Measurements from ENCODE around the gene PHC3.
"Not testable (repeated sequence)": the region's sequence is repeated elsewhere in the genome, so short reads cannot be mapped to it uniquely, and the experiment has no call there.

The PHC3 gene

DNA sequence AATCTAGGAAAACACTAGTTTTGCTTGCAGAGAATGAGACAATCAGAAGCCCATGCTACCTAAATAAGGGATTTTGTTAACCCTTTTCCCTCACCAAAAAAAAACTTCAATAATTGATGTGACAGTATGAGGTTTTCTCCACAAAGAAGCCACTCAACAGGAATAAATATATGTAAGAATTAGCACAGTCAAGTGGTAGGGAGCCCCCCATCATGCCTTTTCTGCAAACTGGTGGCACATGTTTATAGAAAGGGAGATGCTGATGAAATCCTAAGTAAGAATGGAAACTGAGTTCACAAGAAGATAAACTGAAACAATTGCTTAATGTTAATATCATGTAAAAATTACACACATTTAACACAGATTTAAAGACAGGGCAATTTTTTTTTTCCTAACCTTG is 51.0 kb downstream of the PHC3 start:
- in situ Hi-C loops (cut with MboI; ENCODE audit: low sequenced_read_pairs) = no loop called here

DNA sequence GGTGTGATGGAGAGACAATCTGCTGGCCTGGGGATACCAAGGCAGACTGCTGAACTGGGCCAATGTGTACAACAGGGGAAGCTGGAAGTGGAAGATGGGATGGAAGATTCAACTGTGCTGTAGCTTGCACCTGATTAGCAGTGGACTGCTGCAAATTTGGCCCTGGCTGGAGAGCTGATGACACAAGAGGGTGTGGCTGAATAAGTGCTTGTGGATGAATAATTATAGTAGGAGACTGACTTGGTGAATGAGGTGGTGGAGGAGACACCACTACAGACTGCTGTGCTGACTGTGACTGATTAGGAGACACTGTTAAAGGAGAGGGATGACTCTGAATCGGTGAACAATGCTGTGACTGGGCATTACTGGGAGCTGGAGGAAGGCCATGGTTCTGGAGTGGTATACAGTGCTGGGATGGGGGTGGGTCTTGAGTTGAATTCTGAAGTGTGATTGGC is 52.5 kb downstream of the PHC3 start:
- in situ Hi-C loops (cut with MboI; ENCODE audit: low sequenced_read_pairs) = no loop called here

DNA sequence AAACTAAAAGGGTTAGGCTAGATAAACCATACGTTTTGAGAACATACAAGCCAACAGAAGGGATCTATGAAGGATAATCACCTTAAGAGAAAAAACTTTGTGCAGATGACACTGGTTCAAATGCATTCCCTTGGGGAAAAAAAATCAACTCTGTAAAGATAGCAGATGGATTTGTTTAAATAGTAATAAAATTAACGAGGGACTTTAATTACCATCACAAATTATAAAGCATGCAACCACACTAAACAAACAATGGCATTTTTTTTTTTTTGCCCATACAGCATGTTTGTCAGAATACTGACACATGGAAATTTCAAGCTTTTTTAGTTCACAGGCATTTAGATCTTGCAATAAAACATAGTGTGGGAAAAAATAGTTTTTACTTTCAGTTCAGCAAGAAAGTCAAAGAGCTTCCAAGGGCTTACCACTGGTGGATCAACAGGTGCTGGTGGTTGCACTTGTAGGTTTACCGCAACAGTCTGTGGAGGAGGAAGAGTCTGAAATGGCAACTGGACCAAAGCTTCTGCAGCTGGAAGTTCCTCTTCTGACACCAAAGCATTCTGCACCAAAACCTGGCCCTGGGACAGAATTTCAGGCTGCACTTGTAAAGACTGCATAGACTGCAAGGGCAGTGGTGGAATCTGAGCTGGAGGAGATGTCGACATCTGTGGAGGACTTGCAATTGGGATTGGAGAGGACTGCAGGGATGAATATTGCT is 53.1 kb downstream of the PHC3 start:
- in situ Hi-C loops (cut with MboI; ENCODE audit: low sequenced_read_pairs) = no loop called here

DNA sequence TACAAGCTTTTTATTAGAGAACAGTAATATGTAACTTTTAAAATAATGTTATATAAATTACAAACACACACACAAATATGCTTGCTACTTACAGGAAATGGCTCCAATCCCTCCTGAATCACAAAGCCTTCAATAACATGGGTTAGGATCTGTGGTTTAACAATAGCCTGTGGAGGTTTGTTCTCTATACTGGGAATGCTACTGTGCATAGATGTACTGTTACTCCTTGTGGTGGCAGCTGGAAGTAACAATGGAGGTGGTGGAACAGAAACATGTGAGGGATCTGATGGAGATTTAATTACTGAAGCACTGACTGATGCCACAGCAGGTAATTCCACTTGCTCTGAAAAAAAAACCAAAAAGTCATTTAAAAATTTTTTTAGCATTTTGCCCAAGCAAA is 64.4 kb downstream of the PHC3 start:
- in situ Hi-C loops (cut with MboI; ENCODE audit: low sequenced_read_pairs) = no loop called here

DNA sequence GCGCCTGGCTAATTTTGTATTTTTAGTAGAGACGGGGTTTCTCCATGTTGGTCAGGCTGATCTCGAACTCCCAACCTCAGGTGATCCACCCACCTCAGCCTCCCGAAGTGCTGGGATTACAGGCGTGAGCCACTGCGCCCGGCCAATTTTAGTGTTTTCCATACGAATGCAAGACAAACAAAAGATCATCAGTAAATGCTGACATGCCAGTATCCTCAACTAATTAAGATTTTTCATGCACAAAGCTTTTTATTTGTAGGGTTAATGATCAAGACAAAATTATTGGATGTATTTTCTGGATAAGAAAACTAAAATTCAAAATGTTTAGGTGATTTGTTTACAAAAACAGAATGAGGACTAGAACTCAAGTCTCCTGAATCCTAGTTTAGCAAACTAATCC is 67.4 kb downstream of the PHC3 start:
- in situ Hi-C loops (cut with MboI; ENCODE audit: low sequenced_read_pairs) = not testable (repeated sequence)

DNA sequence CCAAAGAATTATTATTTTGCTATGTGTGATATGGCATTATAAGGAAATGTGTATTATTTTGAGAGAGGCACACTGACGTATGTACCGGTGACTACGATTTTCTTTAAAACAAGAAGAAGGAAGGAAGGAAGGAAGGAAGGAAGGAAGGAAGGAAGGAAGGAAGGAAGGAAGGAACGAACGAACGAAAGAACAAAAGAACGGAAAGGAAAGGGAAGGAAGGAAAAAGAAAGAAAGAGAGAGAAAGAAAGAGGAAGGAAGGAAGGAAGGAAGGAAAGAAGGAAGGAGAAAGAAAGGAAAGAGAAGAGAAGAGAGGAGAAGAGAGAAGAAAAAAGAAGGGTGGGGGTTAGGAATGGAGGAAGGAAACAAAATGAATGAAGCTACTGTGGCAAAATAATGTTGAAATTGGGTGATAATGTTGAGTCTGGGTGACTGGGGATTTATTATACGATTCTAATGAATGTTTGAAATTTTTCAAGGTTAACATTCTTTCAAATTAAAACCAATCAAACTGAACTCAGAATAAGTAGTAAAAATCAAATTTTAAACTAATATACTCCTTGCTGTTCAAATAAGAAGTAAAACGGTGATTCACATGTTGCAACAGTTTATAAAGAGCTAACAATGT is 70.3 kb downstream of the PHC3 start:
- in situ Hi-C loops (cut with MboI; ENCODE audit: low sequenced_read_pairs) = no loop called here

DNA sequence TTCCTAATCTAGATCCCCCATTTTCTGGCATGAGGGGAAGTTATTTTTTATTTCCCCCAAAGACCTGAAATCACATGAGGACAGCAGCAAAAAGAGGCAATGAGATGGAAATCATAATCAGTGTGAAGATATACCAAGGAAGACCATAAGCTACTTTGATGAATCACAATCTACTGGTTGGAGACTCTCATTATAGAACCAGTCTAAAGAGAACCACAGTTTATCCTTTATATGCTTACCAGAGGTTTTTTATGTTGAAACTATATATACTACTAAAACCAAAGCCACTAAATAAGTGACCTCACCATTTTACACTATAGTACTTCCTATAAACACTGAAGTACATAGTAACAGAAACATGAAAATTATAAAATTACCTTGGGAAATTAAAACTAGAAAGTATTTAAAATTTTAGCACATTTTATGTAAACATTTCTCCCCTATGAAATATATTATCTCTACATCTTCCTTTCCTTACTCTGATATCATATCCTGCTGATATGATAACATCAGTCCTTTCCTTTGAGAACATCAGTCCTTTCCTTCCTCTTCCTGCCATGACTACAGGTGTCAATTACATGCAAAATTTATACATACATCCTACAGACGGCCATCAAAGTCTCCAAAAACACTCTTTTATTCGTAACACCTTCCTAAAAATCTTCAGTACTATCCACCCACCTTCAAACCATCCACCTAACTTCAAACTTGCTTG is 71.8 kb downstream of the PHC3 start:
- in situ Hi-C loops (cut with MboI; ENCODE audit: low sequenced_read_pairs) = no loop called here

DNA sequence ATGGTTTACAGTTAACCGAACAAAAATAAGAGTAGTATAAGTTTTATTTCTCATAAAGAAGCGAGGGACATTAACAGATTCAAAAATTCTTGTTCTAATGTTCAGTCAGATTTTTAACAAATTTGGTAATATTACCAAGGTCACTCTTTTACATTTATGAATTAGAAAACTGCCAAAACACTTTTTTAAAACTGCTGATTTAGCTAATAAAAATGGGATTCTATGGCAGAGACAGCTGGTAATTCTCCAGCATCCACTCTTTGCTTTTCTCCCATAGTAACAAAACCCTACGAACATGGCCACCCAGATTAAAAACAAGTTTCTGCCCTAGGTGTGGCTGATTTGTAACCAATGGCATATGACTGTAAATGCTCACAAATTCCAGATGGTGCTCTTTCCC is 72.6 kb downstream of the PHC3 start:
- in situ Hi-C loops (cut with MboI; ENCODE audit: low sequenced_read_pairs) = no loop called here

DNA sequence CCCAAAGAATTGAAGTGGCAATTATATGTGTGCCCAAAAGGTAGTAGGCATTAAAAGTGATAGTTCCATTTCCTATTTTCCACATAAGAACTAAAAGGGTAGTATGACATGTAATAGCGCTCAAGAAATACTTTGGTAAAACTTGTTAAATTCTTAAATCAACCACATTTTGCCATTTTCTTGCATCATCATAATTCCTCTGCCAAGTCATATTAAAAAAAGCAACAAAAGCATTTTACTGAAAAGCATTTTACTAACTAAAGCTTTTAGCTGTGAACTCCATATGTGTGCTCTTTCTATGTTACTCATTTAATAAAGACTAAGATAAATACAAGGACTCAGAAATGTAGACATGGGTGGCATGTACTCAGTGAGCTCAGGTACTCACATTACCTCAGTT is 73.6 kb downstream of the PHC3 start:
- in situ Hi-C loops (cut with MboI; ENCODE audit: low sequenced_read_pairs) = no loop called here

DNA sequence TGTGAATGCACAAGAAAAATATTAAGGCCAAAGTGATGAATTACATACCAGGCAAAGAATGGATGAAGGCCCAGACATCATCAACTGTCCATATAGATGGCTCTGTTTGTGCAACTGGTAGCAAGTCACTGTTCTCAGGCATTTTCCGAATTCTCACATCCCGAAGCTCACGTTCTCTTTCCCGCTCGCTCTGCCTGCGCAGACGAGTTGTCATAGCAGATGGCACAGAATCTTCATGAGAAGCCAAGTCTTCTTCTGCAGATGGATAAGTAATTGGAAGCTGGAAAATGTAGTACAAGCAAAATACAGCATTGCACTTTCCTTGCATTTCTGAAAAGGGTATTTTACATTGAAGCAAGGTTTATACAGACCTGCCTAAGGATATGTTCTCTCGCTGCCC is 79.1 kb downstream of the PHC3 start:
- in situ Hi-C loops (cut with MboI; ENCODE audit: low sequenced_read_pairs) = no loop called here

DNA sequence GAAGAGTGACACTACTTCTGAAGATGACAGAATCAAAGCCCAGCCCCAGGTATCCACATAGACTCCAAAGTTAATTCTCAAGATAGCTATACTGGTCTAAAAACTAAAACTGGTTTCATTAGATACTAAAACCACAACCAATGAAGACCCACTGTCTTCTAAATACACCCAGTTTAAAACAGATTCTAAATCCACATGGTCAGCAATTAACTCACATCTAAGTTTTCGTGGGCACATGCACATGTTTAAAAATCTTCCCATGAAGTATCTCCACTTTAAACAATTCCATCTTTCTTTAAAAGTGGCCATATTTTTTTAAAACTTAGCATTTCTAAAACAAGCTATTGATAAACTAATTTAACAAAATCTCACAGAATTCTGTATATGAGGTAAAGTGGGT is 80.6 kb downstream of the PHC3 start:
- in situ Hi-C loops (cut with MboI; ENCODE audit: low sequenced_read_pairs) = no loop called here

DNA sequence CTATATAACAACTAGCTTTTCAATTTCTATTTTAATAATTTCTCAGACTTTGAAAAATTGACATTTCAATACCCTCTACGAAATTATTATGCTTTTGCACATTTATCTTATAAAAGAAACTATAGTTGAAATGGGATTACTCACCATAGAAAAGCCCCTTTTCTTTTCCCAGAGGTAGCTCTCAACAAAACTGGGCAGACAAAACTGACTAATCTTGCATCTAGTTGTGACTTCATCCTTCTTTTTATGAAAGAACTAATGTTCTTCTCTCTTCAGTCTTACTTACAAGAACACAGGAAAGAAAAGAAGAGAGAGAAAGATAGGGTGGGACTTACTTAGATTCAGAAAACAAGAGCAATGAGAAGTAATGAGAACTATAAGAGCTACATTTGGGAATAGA is 82.8 kb downstream of the PHC3 start:
- in situ Hi-C loops (cut with MboI; ENCODE audit: low sequenced_read_pairs) = no loop called here

DNA sequence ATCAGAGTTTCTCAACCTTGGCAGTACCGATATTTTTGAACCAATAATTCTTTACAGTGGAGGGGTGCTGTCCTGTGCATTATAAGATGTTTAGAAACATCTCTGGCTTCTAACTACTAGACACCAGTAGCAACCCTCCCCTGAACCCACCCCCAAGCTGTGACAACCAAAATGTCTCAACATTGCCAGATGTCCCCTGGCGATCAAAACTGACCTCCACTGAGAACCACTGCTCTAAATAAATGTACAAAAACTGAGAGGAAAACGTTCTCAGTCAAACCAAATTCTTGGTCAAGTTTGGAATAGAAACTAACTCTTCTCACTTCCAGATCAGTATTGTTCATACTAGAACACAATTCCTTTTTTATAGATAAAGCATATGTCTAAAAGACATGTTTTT is 85.2 kb downstream of the PHC3 start:
- in situ Hi-C loops (cut with MboI; ENCODE audit: low sequenced_read_pairs) = no loop called here

DNA sequence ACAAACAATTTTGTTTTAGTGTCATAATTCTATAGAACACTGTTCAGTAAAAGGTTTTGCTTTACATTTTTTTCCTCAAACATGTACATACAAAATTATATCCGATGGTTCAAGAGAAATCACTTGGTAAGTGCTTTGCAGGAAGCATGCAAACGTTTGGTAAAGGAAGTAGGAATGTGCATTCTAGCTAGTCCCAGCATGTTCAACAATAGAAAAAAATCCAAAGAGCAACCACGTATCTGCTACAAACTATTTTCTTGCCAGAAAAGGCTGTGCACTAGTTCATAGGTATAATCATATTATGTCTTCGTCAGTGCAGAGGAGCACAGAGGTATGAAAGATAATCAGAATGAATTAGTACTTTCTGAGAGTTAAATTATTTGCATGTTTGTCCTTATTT is 85.8 kb downstream of the PHC3 start:
- in situ Hi-C loops (cut with MboI; ENCODE audit: low sequenced_read_pairs) = no loop called here

DNA sequence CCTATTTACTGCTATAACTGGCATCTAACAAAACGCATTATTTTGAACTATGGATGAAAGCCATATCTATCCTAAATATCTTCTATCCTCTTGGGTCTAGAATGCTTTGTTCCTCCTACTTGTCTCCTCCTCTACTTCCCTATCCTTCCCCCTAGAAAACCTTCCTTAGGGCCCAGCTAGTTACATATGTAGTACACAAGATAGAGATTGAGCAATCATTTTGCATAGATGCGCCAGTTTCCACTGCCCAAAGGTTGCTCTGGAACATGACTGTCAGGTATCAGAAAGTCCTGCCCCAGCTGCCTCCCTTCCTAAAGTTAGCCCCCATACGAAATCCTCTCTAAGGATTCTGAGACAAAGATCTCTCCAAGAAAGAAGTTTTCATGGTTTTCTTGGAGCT is 88.6 kb downstream of the PHC3 start:
- in situ Hi-C loops (cut with MboI; ENCODE audit: low sequenced_read_pairs) = no loop called here

DNA sequence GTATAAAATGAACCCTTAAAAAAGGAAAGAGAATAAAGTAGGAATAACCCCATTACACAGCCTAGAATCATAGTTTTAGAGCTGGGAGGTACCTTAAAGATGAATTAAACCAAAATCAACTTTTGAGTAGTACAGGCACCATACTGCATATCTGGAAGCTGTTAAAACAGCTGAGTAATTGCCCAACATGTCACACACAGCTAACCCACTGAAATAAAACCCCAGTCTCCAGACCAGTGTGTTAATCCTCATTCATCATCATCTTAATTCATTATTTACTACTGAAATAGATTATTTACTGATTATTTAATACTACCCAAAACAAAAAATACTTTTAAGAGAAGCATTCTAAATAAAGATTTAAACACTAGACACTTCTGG is 90.9 kb downstream of the PHC3 start:
- in situ Hi-C loops (cut with MboI; ENCODE audit: low sequenced_read_pairs) = no loop called here

DNA sequence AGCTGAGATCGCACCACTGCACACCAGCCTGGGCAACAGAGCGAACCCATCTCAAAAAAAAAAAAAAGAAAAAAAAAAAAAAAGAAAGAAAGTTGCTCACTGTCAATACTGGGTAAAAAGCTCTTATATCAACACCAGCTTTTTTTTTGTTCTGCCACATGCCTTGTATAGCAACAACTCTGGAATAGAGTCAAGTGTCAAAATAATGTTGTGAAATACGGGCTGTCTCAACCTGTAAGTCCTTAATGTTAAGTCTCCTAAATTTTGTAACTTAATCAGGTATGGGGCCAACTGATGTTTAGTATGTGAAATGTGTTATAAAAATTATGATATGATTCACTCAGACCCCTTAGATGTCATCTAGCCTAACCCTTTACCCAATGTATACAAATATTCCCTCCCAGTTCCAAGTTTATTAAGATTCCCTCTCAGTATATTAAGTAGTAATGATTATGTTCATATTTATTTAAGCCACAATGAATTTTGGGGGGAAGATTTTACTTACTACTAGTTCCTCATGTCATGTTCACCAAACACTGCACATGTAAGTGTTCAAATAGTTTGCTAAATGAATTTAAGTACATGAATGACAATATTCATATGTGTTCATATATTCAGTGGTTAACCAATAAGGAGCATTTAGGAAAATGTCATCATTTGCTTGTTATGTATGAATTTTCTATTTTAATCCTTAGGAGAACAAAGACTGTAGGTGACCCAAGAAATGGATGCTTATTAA is 91.5 kb downstream of the PHC3 start:
- in situ Hi-C loops (cut with MboI; ENCODE audit: low sequenced_read_pairs) = no loop called here

DNA sequence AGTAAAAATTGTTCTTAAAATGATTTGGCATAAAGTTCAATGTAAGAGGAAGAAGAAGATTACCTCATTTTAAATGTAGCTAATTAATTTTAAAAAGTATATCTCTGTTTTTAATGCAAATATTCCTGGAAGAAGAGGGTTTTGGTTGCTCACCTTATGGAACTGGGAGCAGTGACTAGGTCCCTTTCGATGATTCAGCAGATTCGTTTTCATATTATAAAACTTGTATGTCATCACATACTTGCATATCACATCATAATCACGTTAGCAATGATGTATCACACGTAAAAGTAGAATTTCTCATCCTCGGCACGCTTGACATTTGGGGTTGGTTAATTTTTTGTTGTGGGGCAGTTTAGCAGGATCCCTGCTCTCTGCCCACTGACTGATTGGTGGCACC is 96.1 kb downstream of the PHC3 start:
- in situ Hi-C loops (cut with MboI; ENCODE audit: low sequenced_read_pairs) = no loop called here

DNA sequence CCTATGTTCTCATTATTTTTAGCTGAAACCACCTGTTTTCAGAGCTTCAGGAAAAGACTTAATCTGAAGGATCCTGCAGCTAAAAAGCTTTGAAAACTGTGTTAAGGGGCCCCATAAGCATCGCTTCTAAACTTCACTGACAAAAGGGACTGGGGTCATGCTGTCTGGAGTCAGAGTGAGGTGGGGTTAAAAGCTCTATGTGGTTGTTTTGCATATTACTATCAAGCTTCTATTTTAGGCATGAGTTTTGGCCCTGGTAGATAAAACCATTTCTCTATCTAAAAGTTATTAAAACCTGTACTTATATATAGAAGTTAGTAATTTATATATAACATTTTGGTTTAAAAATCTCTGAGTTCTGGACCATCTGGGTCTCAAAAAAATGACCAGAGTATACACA is 98.2 kb downstream of the PHC3 start:
- in situ Hi-C loops (cut with MboI; ENCODE audit: low sequenced_read_pairs) = no loop called here

DNA sequence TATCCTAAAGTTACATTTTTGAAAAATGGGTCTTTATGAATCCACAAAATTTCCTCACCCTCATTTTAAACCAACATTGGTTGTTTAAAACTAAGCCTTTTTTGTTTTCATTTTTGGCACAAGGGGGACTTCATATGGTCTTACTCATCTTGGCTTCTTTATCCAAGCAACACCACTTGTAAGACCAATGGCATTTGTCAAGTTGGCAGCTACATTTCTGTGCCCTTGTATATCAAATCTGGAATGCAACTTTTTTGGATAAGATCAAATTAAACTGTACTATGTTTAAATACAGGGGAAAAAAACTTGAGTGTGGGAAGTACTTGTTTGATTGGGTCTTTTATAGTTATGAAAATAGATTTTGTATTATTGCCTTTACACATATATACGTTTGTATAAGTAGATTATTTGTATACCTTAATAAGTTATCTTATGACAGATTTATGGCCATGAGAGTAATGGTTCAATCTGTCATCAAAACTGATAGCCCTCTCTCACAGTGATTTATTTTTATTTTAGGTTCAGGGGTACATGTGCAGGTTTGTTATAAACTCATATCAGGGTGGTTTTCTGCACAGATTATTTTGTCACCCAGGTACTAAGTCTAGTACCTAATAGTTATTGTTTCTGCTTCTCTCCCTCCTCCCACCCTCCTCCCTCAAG is 100.3 kb downstream of the PHC3 start:
- in situ Hi-C loops (cut with MboI; ENCODE audit: low sequenced_read_pairs) = no loop called here

DNA sequence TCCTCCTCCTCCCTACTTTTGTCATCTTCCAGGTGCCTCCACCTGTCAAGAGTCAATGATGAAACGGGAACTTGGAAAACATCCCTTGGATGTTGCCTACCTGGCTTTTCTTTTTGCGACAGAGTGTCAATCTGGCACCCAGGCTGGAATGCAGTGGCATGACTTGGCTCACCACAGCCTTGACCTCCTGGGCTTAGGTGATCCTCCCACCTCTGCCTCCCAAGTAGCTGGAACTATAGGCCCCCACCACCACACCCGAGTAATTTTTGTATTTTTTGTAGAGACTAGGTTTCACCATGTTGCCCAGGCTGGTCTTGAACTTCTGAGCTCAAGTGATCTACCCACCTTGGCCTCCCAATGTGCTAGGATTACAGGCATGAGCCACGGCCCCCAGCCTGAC is 100.9 kb downstream of the PHC3 start:
- in situ Hi-C loops (cut with MboI; ENCODE audit: low sequenced_read_pairs) = no loop called here
